ENCODE results near the gene ANHX. TPM values are rescaled to one million over a fixed set of nuclear protein-coding genes. Genes with fewer than 3 reads are reported as not detected.

Gene ANHX
- total and polyA plus RNA-seq, 7 donors: not detected

DNA sequence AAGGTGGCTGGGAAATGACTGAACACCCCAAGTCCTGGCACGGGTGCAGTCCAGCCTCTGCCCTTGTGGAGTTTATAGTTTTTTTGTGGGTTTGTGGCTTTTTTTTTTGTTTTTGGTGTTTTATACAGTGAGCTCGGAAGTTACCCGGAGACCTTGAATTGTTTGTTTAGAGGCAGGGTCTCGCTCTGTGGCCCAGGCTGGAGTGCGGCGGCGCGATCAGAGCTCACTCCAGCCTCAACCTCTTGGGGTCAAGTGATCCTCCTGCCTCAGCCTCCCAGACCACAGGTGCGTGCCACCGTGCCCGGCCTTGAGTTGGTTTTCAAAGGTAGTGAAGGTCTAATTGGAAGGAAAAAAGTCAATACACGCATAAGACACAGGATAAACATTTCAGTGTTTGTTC is 879 bp upstream of the ANHX start:
- Histone ChIP-seq H3K4me1 (no peaks in the 10 kb centered on the region), H3K9me3 (peaks cover 0 to 22% (median 5%) of the 10 kb centered on the region in 4 donors), H3K27ac (no peak overlapping the region), H3K36me3 (no peaks in the 10 kb centered on the region), H3K4me3 (no peak overlapping the region), H3K27me3 (peaks cover 0 to 26% (median 12%) of the 10 kb centered on the region in 3 donors)
- no peak for DNase-seq
- WGBS, 2 donors: 89 to 93% methylated on average over 12 of the region's 12 CpGs
- no peak for TF ChIP-seq EP300 (IDR thresholded peaks at IDR 0.05)
- TF ChIP-seq CTCF (IDR thresholded peaks at IDR 0.05): no peak
- TF ChIP-seq POLR2AphosphoS5 (IDR thresholded peaks at IDR 0.05): no peak
- no peak for TF ChIP-seq POLR2A (IDR thresholded peaks at IDR 0.05)
- intact Hi-C loops (cut with DNase I): no loop called here

DNA sequence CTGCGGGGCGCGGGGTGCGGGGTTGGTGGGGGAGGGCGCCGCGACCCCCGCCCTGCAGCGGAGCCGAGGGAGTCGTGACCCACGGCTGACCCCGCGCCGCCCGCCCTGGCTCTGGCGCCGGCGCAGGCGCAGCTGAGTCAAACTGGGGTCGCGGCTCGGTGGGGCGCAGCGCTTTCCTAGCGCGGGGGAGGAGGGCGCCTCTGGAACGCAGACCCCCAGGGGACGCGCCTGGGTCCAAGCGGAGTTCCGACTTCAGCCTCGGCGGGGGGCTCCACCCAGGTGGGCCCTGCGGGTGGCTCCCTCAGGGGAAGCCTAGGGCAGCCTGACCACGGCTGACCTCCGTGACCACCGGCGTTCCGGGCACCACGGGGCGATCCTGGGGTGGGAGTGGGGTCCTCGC is 467 bp upstream of the ANHX start:
- Histone ChIP-seq H3K27me3 (peaks cover 0 to 26% (median 12%) of the 10 kb centered on the region in 3 donors), H3K4me1 (no peaks in the 10 kb centered on the region), H3K9me3 (peaks cover 0 to 22% (median 5%) of the 10 kb centered on the region in 4 donors), H3K4me3 (no peak overlapping the region), H3K27ac (no peak overlapping the region), H3K36me3 (no peaks in the 10 kb centered on the region)
- DNase-seq: no peak
- TF ChIP-seq CTCF (IDR thresholded peaks at IDR 0.05) (no peak), POLR2A (IDR thresholded peaks at IDR 0.05) (no peak), POLR2AphosphoS5 (IDR thresholded peaks at IDR 0.05) (no peak), EP300 (IDR thresholded peaks at IDR 0.05) (no peak)
- 60 to 83% methylated on average over 44 of the region's 44 CpGs for WGBS, 2 donors
- intact Hi-C loops (cut with DNase I): no loop called here

GRCh38 chr12:133234971-133235370 is 706 bp downstream of the ANHX start:
- Histone ChIP-seq H3K4me3 (no peak overlapping the region), H3K9me3 (peaks cover 0 to 22% (median 5%) of the 10 kb centered on the region in 4 donors)

GRCh38 chr12:133233993-133234564 is 1.6 kb downstream of the ANHX start:
- H3K4me3 ChIP-seq: no peak overlapping the region

More at GRCh38 chr12:133234971-133235370, 706 bp downstream of the ANHX start:
- TF ChIP-seq EP300 (IDR thresholded peaks at IDR 0.05): no peak
- TF ChIP-seq POLR2AphosphoS5 (IDR thresholded peaks at IDR 0.05): no peak
- no peak for TF ChIP-seq POLR2A (IDR thresholded peaks at IDR 0.05)
- no peak for TF ChIP-seq CTCF (IDR thresholded peaks at IDR 0.05)
- H3K27ac ChIP-seq: no peak overlapping the region
- no peaks in the 10 kb centered on the region for H3K4me1 ChIP-seq
- H3K36me3 ChIP-seq: no peaks in the 10 kb centered on the region
- 63 to 78% methylated on average over 20 of the region's 20 CpGs for WGBS, 2 donors
- DNase-seq: no peak
- H3K27me3 ChIP-seq: peaks cover 0 to 26% (median 12%) of the 10 kb centered on the region in 3 donors
- intact Hi-C loops (cut with DNase I): no loop called here

More at GRCh38 chr12:133233993-133234564, 1.6 kb downstream of the ANHX start:
- no peak overlapping the region for H3K27ac ChIP-seq
- intact Hi-C loops (cut with DNase I): no loop called here
- DNase-seq: no peak
- H3K4me1 ChIP-seq: no peaks in the 10 kb centered on the region
- peaks cover 0 to 26% (median 12%) of the 10 kb centered on the region in 3 donors for H3K27me3 ChIP-seq
- H3K9me3 ChIP-seq: peaks cover 0 to 20% (median 4%) of the 10 kb centered on the region in 4 donors
- no peaks in the 10 kb centered on the region for H3K36me3 ChIP-seq
- WGBS, 2 donors: 89 to 90% methylated on average over 18 of the region's 18 CpGs
- TF ChIP-seq POLR2A (IDR thresholded peaks at IDR 0.05) (no peak), POLR2AphosphoS5 (IDR thresholded peaks at IDR 0.05) (no peak), CTCF (IDR thresholded peaks at IDR 0.05) (no peak), EP300 (IDR thresholded peaks at IDR 0.05) (no peak)
